Measurements from ENCODE around the gene TBC1D10A.
"Not testable (repeated sequence)": the region's sequence is repeated elsewhere in the genome, so short reads cannot be mapped to it uniquely, and the experiment has no call there.

The TBC1D10A gene

GRCh38 chr22:30344447-30345200 lies 17.9 kb upstream of the TBC1D10A start:
- DNase-seq, result no peak

GRCh38 chr22:30340911-30341685 lies 14.4 kb upstream of the TBC1D10A start:
- no peak for DNase-seq

GRCh38 chr22:30338802-30339201 lies 12.1 kb upstream of the TBC1D10A start:
- DNase-seq, result no peak

- DNase-seq, result not testable (repeated sequence)
Measured at GRCh38 chr22:30338341-30338740, 11.6 kb upstream of the TBC1D10A start.

GRCh38 chr22:30337461-30337778 lies 10.7 kb upstream of the TBC1D10A start:
- DNase-seq, result no peak

GRCh38 chr22:30336752-30337460 lies 10.2 kb upstream of the TBC1D10A start:
- no peak for DNase-seq

- DNase-seq, result no peak
Measured at GRCh38 chr22:30335236-30335635, 8.5 kb upstream of the TBC1D10A start.

GRCh38 chr22:30334646-30335045 lies 7.9 kb upstream of the TBC1D10A start:
- DNase-seq, result no peak

GRCh38 chr22:30333707-30334087 lies 7.0 kb upstream of the TBC1D10A start:
- no peak for DNase-seq

- DNase-seq, result no peak
Measured at GRCh38 chr22:30332994-30333706, 6.4 kb upstream of the TBC1D10A start.

GRCh38 chr22:30332551-30332950 lies 5.8 kb upstream of the TBC1D10A start:
- DNase-seq, result no peak

- DNase-seq, result no peak
Measured at GRCh38 chr22:30328466-30329049, 1.8 kb upstream of the TBC1D10A start.

GRCh38 chr22:30327864-30328345 lies 1.2 kb upstream of the TBC1D10A start:
- no peak for DNase-seq

GRCh38 chr22:30326255-30326705 lies 461 bp downstream of the TBC1D10A start:
- DNase-seq, result peak in 1 of 2 experiments; percentile 26

- no peak for DNase-seq
Measured at GRCh38 chr22:30325724-30326254, 952 bp downstream of the TBC1D10A start.

- DNase-seq, result no peak
Measured at GRCh38 chr22:30325065-30325720, 1.5 kb downstream of the TBC1D10A start.

GRCh38 chr22:30324014-30324730 lies 2.6 kb downstream of the TBC1D10A start:
- no peak for DNase-seq

- DNase-seq, result no peak
Measured at GRCh38 chr22:30323246-30323645, 3.5 kb downstream of the TBC1D10A start.

- no peak for DNase-seq
Measured at GRCh38 chr22:30321461-30321860, 5.3 kb downstream of the TBC1D10A start.

GRCh38 chr22:30320021-30320556 lies 6.7 kb downstream of the TBC1D10A start:
- DNase-seq, result no peak

Measured in stimulated activated CD4-positive, alpha-beta T cell treated with anti-CD3 and anti-CD28 coated beads, Interleukin-4, amount 100 ng/mL, for 4 hours (primary cell).